Osteoblast (primary cell): Measurements from ENCODE around the gene GLTP. TPM values are rescaled to one million over a fixed set of nuclear protein-coding genes. Genes with fewer than 3 reads are reported as not detected.
"Not testable (repeated sequence)": the region's sequence is repeated elsewhere in the genome, so short reads cannot be mapped to it uniquely, and the experiment has no call there.

Source experiments
- DNase-seq: peaks from one replicate; pipeline ENCODE4 v3.0.0; 2011; ENCODE audit warnings: low spot score, mixed read lengths; ENCODE audit not compliant: insufficient read length; ENCODE audit errors: missing footprints
- H2AFZ ChIP-seq: 2 replicates; pipeline ENCODE4 v1.6.0; 2011; ENCODE audit warnings: mild to moderate bottlenecking, low read length
- H3K27ac ChIP-seq: 2 replicates; pipeline ENCODE4 v1.5.1; 2011; ENCODE audit warnings: mild to moderate bottlenecking, low read depth, low read length, moderate library complexity
- H3K27me3 ChIP-seq: 2 replicates; pipeline ENCODE4 v1.6.0; 2012; ENCODE audit warnings: mild to moderate bottlenecking, control low read depth, inconsistent platforms, low read length, moderate library complexity; ENCODE audit not compliant: insufficient read depth
- H3K36me3 ChIP-seq: 2 replicates; pipeline ENCODE4 v1.5.1; 2011; ENCODE audit warnings: mild to moderate bottlenecking, low read length, control low read depth, moderate library complexity; ENCODE audit not compliant: insufficient read depth
- H3K4me1 ChIP-seq: 2 replicates; pipeline ENCODE4 v1.5.1; 2011; ENCODE audit warnings: mild to moderate bottlenecking, low read length, control low read depth, moderate library complexity; ENCODE audit not compliant: insufficient read depth
- H3K4me2 ChIP-seq: 2 replicates; pipeline ENCODE4 v1.6.0; 2011; ENCODE audit warnings: mild to moderate bottlenecking, low read length; ENCODE audit not compliant: insufficient read depth
- H3K4me3 ChIP-seq: fragments of 200-600 bp; sonication (generic); 3 replicates; pipeline ENCODE4 v1.5.1; 2012; ENCODE audit warnings: mild to moderate bottlenecking, low read length, inconsistent platforms; ENCODE audit not compliant: insufficient read depth
- H3K79me2 ChIP-seq: 2 replicates; pipeline ENCODE4 v1.6.0; 2012; ENCODE audit warnings: mild to moderate bottlenecking, low read length, control low read depth, inconsistent platforms; ENCODE audit not compliant: insufficient read depth
- H3K9me3 ChIP-seq: 2 replicates; pipeline ENCODE4 v1.5.1; 2011; ENCODE audit warnings: low read depth, low read length, control low read depth
- H4K20me1 ChIP-seq: 2 replicates; pipeline ENCODE4 v1.6.0; 2012; ENCODE audit warnings: mild to moderate bottlenecking, low read length, control low read depth; ENCODE audit not compliant: insufficient read depth
- CTCF ChIP-seq: IDR thresholded peaks from 2 replicates; pipeline ENCODE4 v1.5.1; 2011; ENCODE audit warnings: mild to moderate bottlenecking, low read depth, low read length, moderate library complexity; ENCODE audit errors: extremely low read depth
- total RNA-seq: library from RNA; depleted of rRNA; stranded (reverse); fragments of >200 nt; gene quantifications from 2 replicates; pipeline ENCODE4 v1.2.3, GENCODE V29; 2012

Gene GLTP
- total RNA-seq, 1 donor = 50.3 TPM

GRCh38 chr12:109892165-109892715 lies 11.9 kb upstream of the GLTP start:
- H3K36me3 ChIP-seq = no peaks in the 10 kb centered on the region
- no peak for DNase-seq
- no peak for TF ChIP-seq CTCF
- no peaks in the 10 kb centered on the region for H3K79me2 ChIP-seq
- H3K4me3 ChIP-seq = no peak overlapping the region
- no peaks in the 10 kb centered on the region for H3K27me3 ChIP-seq
- no peaks in the 10 kb centered on the region for H4K20me1 ChIP-seq
- H2AFZ ChIP-seq = no peak overlapping the region
- no peak overlapping the region for H3K27ac ChIP-seq
- H3K9me3 ChIP-seq = no peaks in the 10 kb centered on the region
- no peak overlapping the region for H3K4me2 ChIP-seq
- peaks cover 24% of the 10 kb centered on the region for H3K4me1 ChIP-seq

GRCh38 chr12:109891731-109892130 lies 11.4 kb upstream of the GLTP start:
- not testable (repeated sequence) for H2AFZ ChIP-seq, DNase-seq, H3K9me3 ChIP-seq, H4K20me1 ChIP-seq, H3K36me3 ChIP-seq, H3K4me2 ChIP-seq, H3K4me3 ChIP-seq, H3K27ac ChIP-seq, H3K79me2 ChIP-seq, H3K27me3 ChIP-seq
- peaks cover 24% of the 10 kb centered on the region for H3K4me1 ChIP-seq

- H2AFZ ChIP-seq = no peak overlapping the region
- no peak for TF ChIP-seq CTCF
- no peak overlapping the region for H3K4me3 ChIP-seq
- no peak overlapping the region for H3K27ac ChIP-seq
- no peaks in the 10 kb centered on the region for H3K9me3 ChIP-seq
- no peaks in the 10 kb centered on the region for H4K20me1 ChIP-seq
- H3K4me2 ChIP-seq = no peak overlapping the region
- no peaks in the 10 kb centered on the region for H3K79me2 ChIP-seq
- peaks cover 24% of the 10 kb centered on the region for H3K4me1 ChIP-seq
- no peak for DNase-seq
- H3K36me3 ChIP-seq = no peaks in the 10 kb centered on the region
- no peaks in the 10 kb centered on the region for H3K27me3 ChIP-seq
Observed at GRCh38 chr12:109890620-109891170, 10.4 kb upstream of the GLTP start.

GRCh38 chr12:109888179-109889020 lies 8.1 kb upstream of the GLTP start:
- TF ChIP-seq CTCF = no peak
- Histone ChIP-seq H3K4me2 (peak overlapping the region; percentile 11), H3K4me3 (no peak overlapping the region), H3K79me2 (no peaks in the 10 kb centered on the region), H3K36me3 (no peaks in the 10 kb centered on the region), H3K9me3 (no peaks in the 10 kb centered on the region), H3K4me1 (peaks cover 24% of the 10 kb centered on the region), H3K27me3 (no peaks in the 10 kb centered on the region), H4K20me1 (no peaks in the 10 kb centered on the region), H3K27ac (peak overlapping the region; percentile 92), H2AFZ (no peak overlapping the region)
- peak; percentile 97 for DNase-seq
